Sciatic nerve (tissue), 2 donors: ENCODE results near the gene PAX7. TPM values are rescaled to one million over a fixed set of nuclear protein-coding genes. Genes with fewer than 3 reads are reported as not detected.

Experiments used
- ATAC-seq: fragments of 200-7000 bp; cut with Tn5 transposase; one replicate; pipeline ENCODE4 v1.9.1; 2020; ENCODE audit warnings: mild to moderate bottlenecking, moderate library complexity
- DNase-seq: peaks from one replicate; pipeline ENCODE4 v3.0.0-alpha.2; 2020; ENCODE audit warnings: low spot score
- intact Hi-C: fragments of 100-400 bp; cut with DNase I; formaldehyde crosslinking; loops from one replicate; pipeline ENCODE4 v1.14.2; 2022
- total RNA-seq: library from RNA; stranded (reverse); fragmentation: NEBNext Ultra II Directional; extraction: Animal tissue kit (Norgen Biotek cat#: 25700); gene quantifications from one replicate; pipeline ENCODE4 v1.2.1, GENCODE V29; 2021
- donor health status: DM: no; HTN: no; CAD: no.
- donor health status: DM: no; HTN: no; CAD: no.

PAX7 gene
- total RNA-seq, 1 donor from 2014 or later = not detected

- DNase-seq (no peak), ATAC-seq (no peak)
- intact Hi-C loops = no loop called here
These were observed 89.3 kb downstream of the PAX7 start for GRCh38 chr1:18719786-18720451.

DNA sequence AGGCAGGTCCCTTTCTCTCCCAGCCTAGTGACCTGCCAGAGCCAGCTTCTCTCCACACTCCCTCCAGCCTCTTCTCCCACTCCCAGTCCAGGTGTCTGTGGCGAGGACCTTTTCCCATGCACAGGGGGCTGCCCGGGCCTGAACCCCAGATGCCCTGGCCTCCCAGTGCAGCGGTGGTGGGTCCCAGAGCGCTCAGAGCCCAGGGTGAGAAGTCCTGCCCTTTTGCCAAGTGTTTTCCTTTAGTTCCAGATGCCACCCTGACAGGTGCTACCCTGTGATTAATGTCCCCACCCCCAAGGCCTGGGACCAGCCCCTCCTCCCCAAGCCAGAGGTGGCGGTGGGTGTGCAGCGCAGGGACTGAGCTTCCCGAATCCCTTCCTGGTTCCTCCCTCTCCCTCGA, 90.4 kb downstream of the PAX7 start:
- ATAC-seq (no peak), DNase-seq (no peak)
- intact Hi-C loops = no loop called here

DNA sequence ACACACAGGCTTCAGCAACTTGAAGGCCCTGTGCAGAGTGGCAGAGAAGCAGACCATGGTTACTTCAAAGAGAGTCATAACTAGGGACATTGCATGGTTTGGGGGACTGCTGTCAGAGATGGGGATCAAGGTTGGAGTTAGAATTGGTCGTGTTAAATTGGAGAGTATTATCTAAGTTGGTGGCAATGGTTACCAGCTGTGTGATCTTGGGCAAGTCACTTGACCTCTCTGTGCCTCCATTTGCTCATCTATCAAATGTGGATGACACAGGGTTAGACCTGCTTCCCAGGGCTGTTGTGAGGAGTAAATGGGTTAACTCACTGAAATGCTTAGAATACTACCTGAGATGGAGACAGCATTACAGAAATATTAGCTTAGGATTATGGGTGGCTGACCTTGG, 91.1 kb downstream of the PAX7 start:
- no peak for DNase-seq
- intact Hi-C loops = no loop called here
- no peak for ATAC-seq

- intact Hi-C loops = no loop called here
- DNase-seq (no peak), ATAC-seq (no peak)
These were observed 91.6 kb downstream of the PAX7 start for GRCh38 chr1:18722270-18722669.

- DNase-seq (no peak), ATAC-seq (no peak)
- intact Hi-C loops = no loop called here
These were observed 92.6 kb downstream of the PAX7 start for GRCh38 chr1:18723206-18723605.

DNA sequence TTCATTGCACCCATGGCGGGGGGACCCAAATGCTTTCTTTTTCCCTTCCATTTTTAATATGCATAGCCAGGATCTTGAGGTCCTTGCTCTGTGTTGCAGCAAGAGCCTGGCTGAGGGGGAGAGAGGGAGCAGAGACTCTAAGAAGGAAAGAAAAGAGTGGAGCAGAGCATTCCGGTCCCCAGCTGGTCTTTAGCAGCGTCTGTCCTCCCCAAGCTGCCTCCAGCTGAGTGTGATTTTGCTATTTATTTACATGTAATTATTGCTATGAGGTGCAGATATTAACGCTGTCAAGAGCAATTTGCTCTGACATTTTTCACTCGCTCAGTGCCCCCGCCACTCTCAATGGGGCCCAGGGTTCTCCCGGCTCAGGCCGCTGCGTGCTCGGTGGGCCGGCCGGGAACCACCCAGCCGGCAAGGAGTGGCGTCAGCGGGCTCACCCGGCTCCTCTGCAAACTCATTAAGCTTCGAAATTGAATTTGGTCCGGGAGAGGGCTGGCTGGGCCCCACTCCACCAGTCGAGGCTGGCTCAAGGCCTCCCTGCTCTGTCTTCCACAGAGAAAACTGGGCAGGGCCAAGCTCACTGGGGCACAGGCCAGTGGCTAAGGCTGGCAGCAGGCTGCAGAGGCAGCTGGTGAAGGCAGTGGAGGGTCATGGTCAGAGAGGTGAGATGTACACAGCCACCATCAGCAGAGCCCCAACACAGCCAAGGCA, 93.2 kb downstream of the PAX7 start:
- ATAC-seq (no peak), DNase-seq (no peak)
- intact Hi-C loops = no loop called here

DNA sequence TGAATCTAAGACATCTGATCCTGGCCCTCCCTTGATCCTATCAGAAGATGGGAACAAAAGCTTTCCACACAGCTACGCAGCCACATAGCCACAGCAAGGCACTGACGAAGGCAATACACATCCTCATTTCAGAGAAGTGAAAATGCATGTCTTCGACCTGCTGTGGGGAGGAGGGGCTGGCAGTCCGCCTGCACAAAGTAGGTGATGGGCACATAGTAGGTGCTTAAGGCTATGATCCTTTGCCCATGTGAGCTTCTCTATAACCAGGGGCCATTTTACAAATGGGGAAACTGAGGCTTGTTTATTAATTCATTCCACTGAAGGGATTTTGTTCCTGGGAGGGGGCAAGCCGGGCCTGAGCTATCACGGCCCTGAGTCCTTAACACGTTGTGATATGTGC, 94.2 kb downstream of the PAX7 start:
- ATAC-seq (no peak), DNase-seq (no peak)
- intact Hi-C loops = no loop called here

DNA sequence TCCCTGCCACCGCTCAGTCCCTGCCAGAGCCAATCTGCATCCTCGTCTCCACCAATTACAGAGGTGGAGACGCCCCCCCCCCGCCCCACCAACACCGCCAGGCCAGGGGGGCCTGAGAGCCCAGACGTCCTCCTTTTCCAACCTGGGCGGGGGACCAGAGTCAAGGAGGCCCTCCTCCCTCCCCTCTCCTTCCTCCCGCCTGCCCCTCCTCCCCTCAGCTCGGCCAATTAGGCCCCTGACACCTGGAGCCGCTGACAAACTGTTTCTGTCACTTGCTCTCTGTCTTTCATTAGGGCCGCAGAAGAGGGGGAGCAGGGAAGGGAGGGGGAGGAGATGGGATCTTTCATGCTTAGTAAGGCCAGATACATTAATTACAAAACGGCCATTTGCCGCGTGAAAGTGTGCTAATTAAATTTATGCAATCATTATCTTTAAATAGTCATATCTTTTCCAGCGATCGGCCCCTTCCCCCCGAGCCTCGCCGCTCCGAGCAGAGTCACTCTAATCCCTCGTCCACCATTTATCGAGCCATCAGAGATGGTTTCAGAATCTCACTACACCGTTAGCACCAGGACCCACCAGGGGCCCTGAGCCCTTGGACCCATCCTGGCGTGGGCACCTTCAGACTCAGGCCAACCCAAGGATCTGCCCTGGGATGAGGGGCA, 94.7 kb downstream of the PAX7 start:
- ATAC-seq (no peak), DNase-seq (no peak)
- intact Hi-C loops = no loop called here

- intact Hi-C loops = no loop called here
- ATAC-seq = no peak
- DNase-seq = no peak
These were observed 95.7 kb downstream of the PAX7 start for GRCh38 chr1:18726368-18726767.

DNA sequence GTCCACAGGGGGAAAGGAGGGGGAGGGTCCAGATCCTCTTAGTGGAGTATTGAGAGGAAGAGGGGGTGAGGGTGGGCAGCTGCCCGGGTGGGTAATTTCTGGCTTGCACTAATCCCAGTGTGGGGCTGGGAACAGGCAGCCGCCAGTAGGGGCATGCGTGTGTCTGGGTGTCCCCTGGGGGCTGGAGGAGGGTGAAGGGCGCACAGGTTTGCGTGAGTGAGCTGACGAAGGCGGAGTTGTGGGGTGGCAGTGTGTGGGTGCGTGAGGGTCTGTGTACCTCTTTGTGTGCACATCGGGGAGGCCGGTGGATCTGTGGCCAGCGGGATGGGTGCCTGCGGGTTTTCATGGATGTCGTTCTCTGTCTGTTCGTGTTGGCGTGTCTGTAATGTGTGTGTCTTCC, 97.3 kb downstream of the PAX7 start:
- ATAC-seq (no peak), DNase-seq (no peak)
- intact Hi-C loops = no loop called here

GRCh38 chr1:18730321-18730720, 99.7 kb downstream of the PAX7 start:
- intact Hi-C loops = no loop called here
- ATAC-seq (no peak), DNase-seq (no peak)

GRCh38 chr1:18731148-18731547, 100.5 kb downstream of the PAX7 start:
- intact Hi-C loops = no loop called here
- DNase-seq (no peak), ATAC-seq (no peak)

DNA sequence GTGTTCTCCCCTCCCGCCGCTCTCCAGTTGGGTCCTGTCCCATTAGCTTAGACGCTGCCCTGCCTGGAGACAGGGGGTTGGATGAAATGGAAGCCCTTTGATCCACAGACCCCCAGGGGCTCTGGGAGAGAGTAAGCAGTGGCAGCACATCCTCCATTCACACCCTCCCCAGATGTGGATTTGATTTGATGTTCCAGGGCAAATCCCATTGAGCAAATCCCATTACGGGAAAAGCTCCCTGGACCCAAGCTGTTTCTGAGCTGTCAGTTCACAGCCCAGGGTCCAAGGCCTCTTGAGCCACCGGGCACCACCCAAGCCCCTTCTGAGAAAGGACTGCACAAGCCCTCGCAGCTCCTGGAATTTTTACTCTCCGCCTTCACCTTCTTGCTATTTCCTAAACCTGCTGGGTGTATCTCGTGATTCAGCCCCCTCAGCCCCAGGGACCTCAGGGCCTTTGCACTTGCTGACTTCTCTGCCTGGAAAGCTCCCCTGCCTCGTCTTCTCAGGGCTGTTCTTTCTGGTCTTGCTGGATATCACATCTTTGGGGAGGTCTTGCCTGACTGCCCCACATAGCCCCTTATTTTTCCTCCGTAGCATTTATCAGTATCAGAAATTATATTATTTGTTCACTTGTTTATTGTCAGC, 101.1 kb downstream of the PAX7 start:
- intact Hi-C loops = no loop called here
- DNase-seq = no peak
- no peak for ATAC-seq

- intact Hi-C loops = no loop called here
- DNase-seq (no peak), ATAC-seq (no peak)
These were observed 102.0 kb downstream of the PAX7 start for GRCh38 chr1:18732686-18733085.

DNA sequence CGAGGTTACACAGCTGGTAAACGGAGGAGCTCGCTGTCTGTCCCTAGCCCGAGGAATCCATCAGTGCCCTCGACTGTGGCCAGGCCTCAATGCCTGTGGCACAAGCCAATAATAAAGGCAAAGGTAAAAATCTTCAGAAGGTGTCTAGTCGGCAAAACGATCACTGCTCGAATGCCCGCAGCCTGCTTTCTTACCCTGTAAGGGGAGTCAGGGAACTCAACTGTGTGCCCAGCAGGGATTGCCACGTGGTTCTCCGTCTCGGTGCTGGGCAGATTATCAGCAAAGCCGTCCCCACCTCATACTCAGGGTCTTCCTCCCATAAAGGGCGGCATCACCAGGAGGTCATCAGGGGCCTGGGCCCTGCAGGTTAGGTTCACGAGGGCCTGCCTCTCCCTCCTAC, 103.4 kb downstream of the PAX7 start:
- ATAC-seq (no peak), DNase-seq (no peak)
- intact Hi-C loops = no loop called here

DNA sequence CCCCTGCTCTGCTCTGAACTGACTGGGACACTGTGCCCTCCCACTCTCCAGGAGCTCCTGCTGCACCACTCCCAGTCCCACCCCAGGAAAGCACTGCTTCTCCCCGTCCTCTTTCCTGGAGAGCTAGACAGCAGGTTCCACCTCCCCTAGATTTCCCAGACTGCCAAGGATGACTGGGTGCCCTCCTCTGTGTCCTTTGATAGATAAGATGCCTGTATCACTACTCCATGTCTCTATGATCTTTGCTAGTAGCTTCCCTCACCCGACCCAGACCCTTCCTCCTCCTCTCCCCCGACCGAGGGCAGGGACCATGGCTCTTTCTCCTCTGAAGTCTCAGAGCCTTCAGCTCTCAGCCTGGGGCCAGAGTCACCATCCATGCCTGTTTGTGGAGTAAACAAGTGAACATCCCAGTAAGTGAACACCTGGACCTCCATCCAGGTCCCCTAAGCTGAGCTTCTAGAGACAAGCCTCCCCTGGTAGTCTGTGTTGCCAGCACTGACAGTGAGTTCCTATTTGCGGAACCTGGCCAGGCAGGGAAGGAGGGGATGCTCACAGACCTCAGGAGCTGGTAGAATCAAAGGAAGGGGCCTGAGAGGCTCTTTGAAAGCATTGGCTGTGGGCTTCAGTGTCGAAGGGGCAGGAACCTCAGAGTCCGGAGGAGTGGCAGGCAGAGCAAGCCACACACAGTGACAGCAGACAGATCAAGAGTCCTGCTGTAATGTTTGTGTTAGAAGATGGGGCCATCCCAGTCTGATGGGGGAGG, 104.0 kb downstream of the PAX7 start:
- intact Hi-C loops = no loop called here
- ATAC-seq (no peak), DNase-seq (no peak)

- ATAC-seq (no peak), DNase-seq (no peak)
- intact Hi-C loops = no loop called here
These were observed 104.8 kb downstream of the PAX7 start for GRCh38 chr1:18735224-18735997.

GRCh38 chr1:18736958-18737357, 106.3 kb downstream of the PAX7 start:
- intact Hi-C loops = no loop called here
- DNase-seq (no peak), ATAC-seq (no peak)

DNA sequence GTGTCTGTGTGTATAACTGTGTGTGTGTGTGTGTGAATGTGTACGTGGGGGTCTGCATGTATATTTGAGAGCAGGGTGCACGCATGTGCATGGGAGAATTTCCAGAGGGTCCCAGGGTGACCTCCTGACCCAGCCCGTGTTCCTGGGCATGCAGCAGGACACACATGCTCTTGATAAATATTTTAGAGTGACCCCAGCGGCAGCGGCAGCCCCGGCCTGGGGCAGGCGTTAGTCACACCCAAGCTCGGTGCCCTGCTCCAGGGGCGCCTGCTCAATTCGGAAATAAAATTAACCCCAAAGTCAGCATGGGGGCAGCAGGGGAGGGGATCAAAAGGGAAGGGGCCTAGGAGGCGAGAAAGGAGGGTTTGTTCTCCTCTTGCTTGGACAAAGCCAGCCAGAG, 107.5 kb downstream of the PAX7 start:
- ATAC-seq = no peak
- no peak for DNase-seq

More for the DNA sequence above, 107.5 kb downstream of the PAX7 start:
- intact Hi-C loops = no loop called here
